SK-N-SH (cell line): ENCODE results near the gene MYH10.

Source experiments
- CTCF ChIP-seq: fragments of 200-600 bp; sonication (generic); IDR thresholded peaks from 2 replicates; pipeline ENCODE4 v1.6.1; 2017; ENCODE audit warnings: antibody characterized with exemption, mild to moderate bottlenecking, moderate library complexity
- MAX ChIP-seq: IDR thresholded peaks from 2 replicates; pipeline ENCODE4 v1.4.0; 2012; ENCODE audit warnings: low read depth
- POLR2AphosphoS5 ChIP-seq: IDR thresholded peaks from 2 replicates; pipeline ENCODE4 v1.6.1; 2012; ENCODE audit warnings: low read depth, low read length
- TCF12 ChIP-seq: IDR thresholded peaks from 2 replicates; pipeline ENCODE4 v1.4.0; 2012

GRCh38 chr17:8670421-8670820, 39.9 kb upstream of the MYH10 start:
- TF ChIP-seq TCF12 (no peak), CTCF (no peak), POLR2AphosphoS5 (no peak), MAX (no peak)
